HG03571 (cell line): Measurements from ENCODE around the gene POLK.
A peak's percentile ranks its signal among the peaks of the same experiment; 100 is the strongest.
"Not testable (repeated sequence)": the region's sequence is repeated elsewhere in the genome, so short reads cannot be mapped to it uniquely, and the experiment has no call there.

Experiments used
- ATAC-seq: cut with Tn5 transposase; IDR thresholded peaks from one replicate; pipeline ENCODE4 v1.9.1; 2021; ENCODE audit not compliant: unreplicated experiment

POLK gene

GRCh38 chr5:75511435-75512382, at the start of gene POLK, which contains the start of gene CERT1:
TSS of gene POLK (plus strand) at chr5:75511891.
TSS of gene CERT1 (minus strand) at chr5:75511629. CDS start at chr5:75511207, 422 bp downstream.
- ATAC-seq, result peak; percentile 72

- ATAC-seq, result no peak
Observed at GRCh38 chr5:75463726-75464125, 48.0 kb upstream of the POLK start.

GRCh38 chr5:75465480-75465879, 46.2 kb upstream of the POLK start:
- ATAC-seq, result no peak

GRCh38 chr5:75466006-75466716, 45.5 kb upstream of the POLK start:
- ATAC-seq, result no peak

- no peak for ATAC-seq
Observed at GRCh38 chr5:75468593-75468992, 43.1 kb upstream of the POLK start.

- ATAC-seq, result no peak
Observed at GRCh38 chr5:75469017-75469416, 42.7 kb upstream of the POLK start.

GRCh38 chr5:75471193-75471592, 40.5 kb upstream of the POLK start:
- no peak for ATAC-seq

GRCh38 chr5:75472973-75473372, 38.7 kb upstream of the POLK start:
- no peak for ATAC-seq

- no peak for ATAC-seq
Observed at GRCh38 chr5:75473463-75473862, 38.2 kb upstream of the POLK start.

GRCh38 chr5:75475364-75475763, 36.3 kb upstream of the POLK start:
- ATAC-seq, result no peak

- ATAC-seq, result no peak
Observed at GRCh38 chr5:75481024-75481423, 30.7 kb upstream of the POLK start.

- ATAC-seq, result no peak
Observed at GRCh38 chr5:75482482-75482881, 29.2 kb upstream of the POLK start.

GRCh38 chr5:75484605-75485004, 27.1 kb upstream of the POLK start:
- ATAC-seq, result no peak

GRCh38 chr5:75489847-75490246, 21.8 kb upstream of the POLK start:
- ATAC-seq, result not testable (repeated sequence)

GRCh38 chr5:75491621-75492020, 20.1 kb upstream of the POLK start:
- ATAC-seq, result no peak

GRCh38 chr5:75496026-75496425, 15.7 kb upstream of the POLK start:
- ATAC-seq, result no peak

GRCh38 chr5:75498208-75498777, 13.4 kb upstream of the POLK start:
- no peak for ATAC-seq

GRCh38 chr5:75498875-75499274, 12.8 kb upstream of the POLK start:
- not testable (repeated sequence) for ATAC-seq

- not testable (repeated sequence) for ATAC-seq
Observed at GRCh38 chr5:75505112-75505511, 6.6 kb upstream of the POLK start.

GRCh38 chr5:75507841-75508240, 3.9 kb upstream of the POLK start:
- ATAC-seq, result no peak

- no peak for ATAC-seq
Observed at GRCh38 chr5:75509546-75509945, 2.1 kb upstream of the POLK start.

- no peak for ATAC-seq
Observed at GRCh38 chr5:75509956-75510355, 1.7 kb upstream of the POLK start.
